ENCODE measurements around the gene TBC1D21. TPM values are rescaled to one million over a fixed set of nuclear protein-coding genes. Genes with fewer than 3 reads are reported as not detected.
A peak's percentile ranks its signal among the peaks of the same experiment; 100 is the strongest.

The TBC1D21 gene
- total RNA-seq, 2 experiments from 2014 or later, result not detected

- H3K9me3 Mint-ChIP-seq, result no peaks in the 10 kb centered on the region
- no peak overlapping the region for H3K27ac Mint-ChIP-seq
- peaks cover 63% of the 10 kb centered on the region for H3K27me3 Mint-ChIP-seq
- no peak overlapping the region for H3K4me3 Mint-ChIP-seq
- no peak for DNase-seq
- ChIA-PET CTCF (interaction anchor here (1.5 to 1.6 kb wide), 2 partner anchors 41 to 106 kb away, joined by 3 to 4 read pairs; no protein-coding TSS in a partner anchor), POLR2A (no interaction called here)
- no peaks in the 10 kb centered on the region for H3K4me1 Mint-ChIP-seq
- H3K36me3 Mint-ChIP-seq (ENCODE audit: low read depth), result no peaks in the 10 kb centered on the region
Observed at GRCh38 chr15:73867426-73867825, 5.9 kb upstream of the TBC1D21 start.

- ChIA-PET POLR2A (no interaction called here), CTCF (interaction anchor here (1.5 to 1.6 kb wide), 2 partner anchors 41 to 105 kb away, joined by 3 to 4 read pairs; no protein-coding TSS in a partner anchor)
- Mint-ChIP-seq H3K36me3 (ENCODE audit: low read depth) (no peaks in the 10 kb centered on the region), H3K4me3 (no peak overlapping the region), H3K27me3 (peaks cover 63% of the 10 kb centered on the region), H3K27ac (no peak overlapping the region), H3K9me3 (no peaks in the 10 kb centered on the region), H3K4me1 (no peaks in the 10 kb centered on the region)
- DNase-seq, result no peak
Observed at GRCh38 chr15:73867956-73868355, 5.4 kb upstream of the TBC1D21 start.

GRCh38 chr15:73869216-73869995 lies 4.0 kb upstream of the TBC1D21 start:
- Mint-ChIP-seq H3K36me3 (ENCODE audit: low read depth) (no peaks in the 10 kb centered on the region), H3K27ac (no peak overlapping the region), H3K4me3 (no peak overlapping the region), H3K27me3 (peaks cover 66% of the 10 kb centered on the region), H3K4me1 (no peaks in the 10 kb centered on the region), H3K9me3 (no peaks in the 10 kb centered on the region)
- POLR2A ChIA-PET, result no interaction called here
- no peak for DNase-seq
- CTCF ChIA-PET, result interaction anchor here (1.3 kb wide), 1 partner anchor 28 kb away, joined by 4 read pairs; no protein-coding TSS in a partner anchor

- H3K36me3 Mint-ChIP-seq (ENCODE audit: low read depth), result no peaks in the 10 kb centered on the region
- ChIA-PET CTCF (interaction anchor here (1.2 to 5.3 kb wide), 4 partner anchors 30 to 102 kb away, joined by 3 to 109 read pairs (median 4); no protein-coding TSS in a partner anchor), POLR2A (no interaction called here)
- H3K4me3 Mint-ChIP-seq, result no peak overlapping the region
- DNase-seq, result no peak
- H3K27me3 Mint-ChIP-seq, result peaks cover 59% of the 10 kb centered on the region
- no peaks in the 10 kb centered on the region for H3K9me3 Mint-ChIP-seq
- no peak overlapping the region for H3K27ac Mint-ChIP-seq
- no peaks in the 10 kb centered on the region for H3K4me1 Mint-ChIP-seq
Observed at GRCh38 chr15:73870700-73871408, 2.5 kb upstream of the TBC1D21 start.

GRCh38 chr15:73872346-73872745 lies 1.0 kb upstream of the TBC1D21 start:
- ChIA-PET CTCF (interaction anchor here (0.8 to 5.3 kb wide), 8 partner anchors 25 to 99 kb away, joined by 3 to 109 read pairs (median 3); no protein-coding TSS in a partner anchor), POLR2A (interaction anchor here (1.8 kb wide), 1 partner anchor 35 kb away, joined by 5 read pairs; no protein-coding TSS in a partner anchor)
- Mint-ChIP-seq H3K4me3 (no peak overlapping the region), H3K27ac (no peak overlapping the region), H3K9me3 (no peaks in the 10 kb centered on the region), H3K27me3 (peaks cover 54% of the 10 kb centered on the region), H3K4me1 (no peaks in the 10 kb centered on the region), H3K36me3 (ENCODE audit: low read depth) (no peaks in the 10 kb centered on the region)
- DNase-seq, result no peak

DNA sequence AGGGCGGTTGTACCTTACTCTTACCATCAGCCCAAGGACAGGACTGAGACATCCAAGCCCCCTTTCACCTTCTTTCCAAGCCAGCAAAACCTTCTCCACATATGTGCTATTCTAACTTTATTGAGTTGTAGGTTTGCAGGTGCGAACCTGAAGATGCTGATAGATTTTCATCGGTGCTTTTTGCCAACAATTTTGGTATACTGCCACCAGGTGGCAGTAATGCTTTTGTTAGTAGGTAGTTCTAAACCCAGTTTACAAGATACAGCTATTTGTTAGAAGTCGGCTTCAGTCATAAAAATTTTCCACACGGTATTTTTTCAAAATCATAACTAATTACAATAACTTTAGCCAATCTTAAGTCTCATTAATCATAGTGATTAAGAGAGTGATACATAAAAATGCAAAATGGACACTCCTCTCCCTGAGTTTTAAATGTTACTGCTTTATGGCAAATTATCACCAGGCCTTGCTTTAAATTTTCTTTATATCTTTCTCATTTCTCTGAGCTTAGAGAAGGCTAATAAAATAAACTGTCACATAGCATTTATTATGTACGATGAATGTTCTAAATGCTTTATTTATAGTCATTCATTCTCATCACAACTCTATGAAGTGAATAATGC lies 636 bp downstream of the TBC1D21 start:
- DNase-seq, result peak; percentile 47
- CTCF ChIA-PET, result interaction anchor here (0.9 to 5.3 kb wide), 28 partner anchors 8 to 100 kb away, joined by 3 to 109 read pairs (median 5); partner anchors contain the start of gene LOXL1
- Mint-ChIP-seq H3K36me3 (ENCODE audit: low read depth) (no peaks in the 10 kb centered on the region), H3K27me3 (peaks cover 52% of the 10 kb centered on the region), H3K4me3 (no peak overlapping the region), H3K4me1 (no peaks in the 10 kb centered on the region), H3K9me3 (no peaks in the 10 kb centered on the region), H3K27ac (no peak overlapping the region)
- POLR2A ChIA-PET, result interaction anchor here (0.7 to 1.8 kb wide), 4 partner anchors 32 to 87 kb away, joined by 3 to 5 read pairs (median 4); no protein-coding TSS in a partner anchor

GRCh38 chr15:73879426-73879825 lies 6.1 kb downstream of the TBC1D21 start:
- Mint-ChIP-seq H3K36me3 (ENCODE audit: low read depth) (no peaks in the 10 kb centered on the region), H3K4me1 (no peaks in the 10 kb centered on the region), H3K27me3 (peaks cover 21% of the 10 kb centered on the region), H3K9me3 (no peaks in the 10 kb centered on the region), H3K27ac (no peak overlapping the region), H3K4me3 (no peak overlapping the region)
- no peak for DNase-seq
- CTCF ChIA-PET, result interaction anchor here (0.8 kb wide), 2 partner anchors 27 to 49 kb away, joined by 3 to 4 read pairs; no protein-coding TSS in a partner anchor
- POLR2A ChIA-PET, result no interaction called here

DNA sequence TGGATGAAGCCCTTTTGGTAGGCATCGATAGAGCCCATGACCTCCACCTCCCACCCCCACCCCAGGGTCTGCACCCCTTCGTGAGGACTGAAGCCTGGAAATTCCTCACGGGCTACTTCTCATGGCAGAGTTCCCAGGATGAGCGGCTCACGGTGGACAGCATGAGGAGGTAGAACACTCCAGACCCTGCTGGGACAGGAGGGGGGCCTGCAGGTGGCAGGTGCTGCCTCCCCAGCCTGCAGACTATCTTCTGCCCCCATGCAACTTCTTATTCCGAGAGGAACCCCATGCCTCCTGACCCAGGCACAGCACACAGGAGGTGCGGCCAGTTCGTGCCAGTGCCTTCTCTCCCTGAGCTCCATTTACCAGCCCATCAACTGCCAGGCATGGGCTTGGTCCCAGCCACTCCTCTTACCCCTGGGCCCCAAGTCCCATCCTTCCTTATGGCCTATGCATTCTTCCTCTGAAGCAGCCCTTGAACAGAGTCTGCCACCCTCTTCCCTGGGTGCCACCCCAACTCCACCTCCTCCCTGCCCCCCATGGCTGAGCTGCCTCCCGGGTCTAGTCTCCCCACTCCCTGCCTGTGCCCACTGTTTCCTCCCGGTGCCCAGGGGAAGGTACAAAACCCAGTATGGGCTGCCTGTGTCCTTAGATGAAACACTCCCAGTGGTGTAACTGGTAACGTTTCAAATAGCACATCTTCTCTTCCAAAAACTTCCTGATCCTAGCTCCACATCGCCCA lies 8.4 kb downstream of the TBC1D21 start:
- DNase-seq, result no peak
- Mint-ChIP-seq H3K27ac (no peak overlapping the region), H3K4me1 (no peaks in the 10 kb centered on the region), H3K9me3 (no peaks in the 10 kb centered on the region), H3K36me3 (ENCODE audit: low read depth) (no peaks in the 10 kb centered on the region), H3K4me3 (no peak overlapping the region), H3K27me3 (peaks cover 18% of the 10 kb centered on the region)
- POLR2A ChIA-PET, result no interaction called here
- CTCF ChIA-PET, result interaction anchor here (1.5 kb wide), 1 partner anchor 8 kb away, joined by 5 read pairs; the partner anchor contains the start of gene TBC1D21

DNA sequence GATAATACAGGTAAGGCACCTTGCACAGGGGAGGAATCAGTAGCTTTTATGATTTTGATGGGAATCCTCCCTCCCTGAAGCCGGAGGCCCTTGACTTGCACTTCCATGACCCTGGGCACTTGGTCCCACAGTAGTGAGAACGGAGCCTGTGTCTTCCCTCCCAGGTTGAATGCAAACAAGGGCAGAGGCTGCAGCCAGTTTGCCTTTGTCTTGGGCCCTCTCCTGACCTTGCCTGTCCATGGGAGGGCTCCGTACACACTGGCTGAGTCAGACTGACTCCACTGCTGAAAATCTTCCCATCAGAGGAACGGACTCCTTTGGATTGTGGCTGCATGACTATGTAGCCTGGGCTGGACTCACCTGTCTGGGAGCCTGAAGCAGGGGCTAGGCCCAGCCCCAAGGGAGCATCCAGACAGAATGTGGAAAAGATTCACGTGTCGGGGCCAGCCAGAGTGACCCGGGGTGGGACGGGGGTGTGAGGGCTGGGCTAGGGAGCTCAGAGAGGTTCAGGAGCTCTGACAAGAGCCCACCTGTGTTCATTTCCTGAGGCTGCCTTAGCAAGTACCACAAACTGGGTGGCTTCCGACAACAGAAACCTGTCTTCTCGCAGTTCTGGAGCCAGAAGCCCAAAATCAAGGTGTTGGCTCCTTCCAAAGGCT lies 9.5 kb downstream of the TBC1D21 start:
- no peaks in the 10 kb centered on the region for H3K36me3 Mint-ChIP-seq (ENCODE audit: low read depth)
- CTCF ChIA-PET, result interaction anchor here (1.5 kb wide), 1 partner anchor 9 kb away, joined by 5 read pairs; the partner anchor contains the start of gene TBC1D21
- H3K27ac Mint-ChIP-seq, result no peak overlapping the region
- POLR2A ChIA-PET, result no interaction called here
- H3K4me1 Mint-ChIP-seq, result no peaks in the 10 kb centered on the region
- no peak for DNase-seq
- peaks cover 15% of the 10 kb centered on the region for H3K27me3 Mint-ChIP-seq
- no peak overlapping the region for H3K4me3 Mint-ChIP-seq
- no peaks in the 10 kb centered on the region for H3K9me3 Mint-ChIP-seq

- no peak for DNase-seq
- Mint-ChIP-seq H3K9me3 (no peaks in the 10 kb centered on the region), H3K27ac (no peak overlapping the region), H3K4me1 (no peaks in the 10 kb centered on the region), H3K36me3 (ENCODE audit: low read depth) (no peaks in the 10 kb centered on the region), H3K4me3 (no peak overlapping the region), H3K27me3 (peaks cover 20% of the 10 kb centered on the region)
- ChIA-PET POLR2A (no interaction called here), CTCF (no interaction called here)
Observed at GRCh38 chr15:73884159-73884558, 10.8 kb downstream of the TBC1D21 start.

DNA sequence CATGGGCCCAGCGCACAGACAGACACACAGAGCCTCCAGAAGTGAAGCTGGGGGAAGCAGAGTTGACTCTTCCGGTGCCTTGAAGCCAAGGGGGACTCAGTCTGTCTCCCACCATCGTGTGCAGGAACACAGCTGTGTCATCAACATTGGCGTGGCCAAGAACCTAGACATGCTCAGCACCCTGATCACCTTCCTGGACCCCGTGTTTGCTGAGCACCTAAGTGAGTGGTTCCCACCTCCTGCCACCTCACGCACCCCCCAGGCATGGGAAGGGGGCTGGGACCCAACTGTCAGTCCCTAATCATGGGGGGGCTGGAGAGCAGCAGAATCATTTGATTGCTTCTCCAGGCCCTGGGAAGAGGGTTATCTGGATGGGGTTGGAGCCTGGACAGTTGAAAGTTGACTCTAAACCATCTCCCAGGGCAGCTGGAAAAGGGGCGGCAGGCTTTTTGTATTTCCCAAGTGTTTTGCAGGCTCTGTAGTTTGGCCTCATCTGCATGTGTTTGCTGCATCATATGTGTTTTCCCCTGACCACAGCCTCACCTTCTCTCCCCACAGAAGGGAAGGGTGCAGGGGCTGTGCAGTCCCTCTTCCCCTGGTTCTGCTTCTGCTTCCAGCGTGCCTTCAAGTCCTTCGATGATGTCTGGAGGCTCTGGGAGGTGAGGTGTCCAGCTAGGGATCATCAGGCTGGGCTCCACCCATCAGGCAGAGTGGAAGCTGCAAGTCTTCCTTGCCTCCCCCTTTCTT lies 12.8 kb downstream of the TBC1D21 start:
- Mint-ChIP-seq H3K9me3 (no peaks in the 10 kb centered on the region), H3K4me1 (no peaks in the 10 kb centered on the region), H3K36me3 (ENCODE audit: low read depth) (no peaks in the 10 kb centered on the region), H3K27me3 (peaks cover 27% of the 10 kb centered on the region), H3K4me3 (no peak overlapping the region), H3K27ac (no peak overlapping the region)
- POLR2A ChIA-PET, result no interaction called here
- CTCF ChIA-PET, result interaction anchor here (1.2 kb wide), 1 partner anchor 11 kb away, joined by 3 read pairs; no protein-coding TSS in a partner anchor
- DNase-seq, result no peak

Measured in activated CD4-positive, alpha-beta memory T cell treated with anti-CD3 and anti-CD28 coated beads, Interleukin-2, amount 10 ng/mL, durations not matched to agents 7 days and 5 days (primary cell).